HG02852 (cell line): ENCODE measurements around the gene CATSPER3.

Source experiments
- ATAC-seq: cut with Tn5 transposase; IDR thresholded peaks from one replicate; pipeline ENCODE4 v1.9.1; 2021; ENCODE audit warnings: mild to moderate bottlenecking, moderate library complexity; ENCODE audit not compliant: unreplicated experiment

The CATSPER3 gene

GRCh38 chr5:135009736-135010501 is 42.2 kb downstream of the CATSPER3 start:
- no peak for ATAC-seq

- no peak for ATAC-seq
Measured at GRCh38 chr5:135010502-135011354, 43.0 kb downstream of the CATSPER3 start.

- no peak for ATAC-seq
Measured at GRCh38 chr5:135011355-135012032, 43.8 kb downstream of the CATSPER3 start.

- ATAC-seq: no peak
Measured at GRCh38 chr5:135012033-135012588, 44.4 kb downstream of the CATSPER3 start.

- no peak for ATAC-seq
Measured at GRCh38 chr5:135012951-135013391, 45.3 kb downstream of the CATSPER3 start.

GRCh38 chr5:135013445-135013844 is 45.7 kb downstream of the CATSPER3 start:
- no peak for ATAC-seq

- no peak for ATAC-seq
Measured at GRCh38 chr5:135013947-135014570, 46.4 kb downstream of the CATSPER3 start.

GRCh38 chr5:135015942-135016341 is 48.2 kb downstream of the CATSPER3 start:
- no peak for ATAC-seq

GRCh38 chr5:135016861-135017290 is 49.2 kb downstream of the CATSPER3 start:
- no peak for ATAC-seq

GRCh38 chr5:135018457-135018856 is 50.8 kb downstream of the CATSPER3 start:
- ATAC-seq: no peak

- no peak for ATAC-seq
Measured at GRCh38 chr5:135019314-135019713, 51.6 kb downstream of the CATSPER3 start.

GRCh38 chr5:135020111-135020895 is 52.6 kb downstream of the CATSPER3 start:
- no peak for ATAC-seq

GRCh38 chr5:135024956-135025729 is 57.4 kb downstream of the CATSPER3 start:
- ATAC-seq: no peak

- no peak for ATAC-seq
Measured at GRCh38 chr5:135025730-135026644, 58.3 kb downstream of the CATSPER3 start.

GRCh38 chr5:135026645-135027265 is 59.0 kb downstream of the CATSPER3 start:
- ATAC-seq: no peak

GRCh38 chr5:135027266-135027696 is 59.6 kb downstream of the CATSPER3 start:
- ATAC-seq: no peak
